OCI-LY3 (cell line): ENCODE measurements around the gene GMEB2.
A peak's percentile ranks its signal among the peaks of the same experiment; 100 is the strongest.

Experiments used
- H2AFZ ChIP-seq: fragments of 200-600, 300-600 bp; shearing (Covaris generic); 2 replicates; pipeline ENCODE4 v1.6.0; 2014; ENCODE audit warnings: antibody characterized with exemption, low read depth, low read length
- H3K27ac ChIP-seq: fragments of 200-600, 300-600 bp; sonication (generic); 2 replicates; pipeline ENCODE4 v1.5.1; 2014; ENCODE audit warnings: mild to moderate bottlenecking, low read length, moderate library complexity, mixed read lengths
- H3K27me3 ChIP-seq: fragments of 200-600, 300-600 bp; sonication (generic); 2 replicates; pipeline ENCODE4 v1.6.1; 2014; ENCODE audit warnings: low read depth, low read length, mixed read lengths
- H3K36me3 ChIP-seq: fragments of 200-600, 300-600 bp; sonication (generic); replicated peaks from 2 replicates; pipeline ENCODE3; 2014; ENCODE audit warnings: low read depth, low read length, mixed read lengths
- H3K4me1 ChIP-seq: fragments of 300-600, 200-600 bp; sonication (generic); 2 replicates; pipeline ENCODE4 v1.6.1; 2014; ENCODE audit warnings: low read length, mixed read lengths
- H3K4me2 ChIP-seq: fragments of 200-600, 300-600 bp; sonication (generic); 2 replicates; pipeline ENCODE4 v1.6.1; 2014; ENCODE audit warnings: low read length, mixed read lengths
- H3K4me3 ChIP-seq: fragments of 300-600, 200-600 bp; sonication (generic); 2 replicates; pipeline ENCODE4 v1.5.1; 2014; ENCODE audit warnings: antibody characterized with exemption, mild to moderate bottlenecking, low read length, moderate library complexity
- H3K79me2 ChIP-seq: fragments of 300-600, 200-600 bp; shearing (Covaris generic); 2 replicates; pipeline ENCODE4 v1.6.1; 2014; ENCODE audit warnings: mild to moderate bottlenecking, low read length, mixed read lengths
- H3K9ac ChIP-seq: fragments of 300-600, 200-600 bp; shearing (Covaris generic); 2 replicates; pipeline ENCODE4 v1.6.0; 2014; ENCODE audit warnings: mild to moderate bottlenecking, low read length, moderate library complexity
- H3K9me3 ChIP-seq: fragments of 200-600, 300-600 bp; shearing (Covaris generic); 2 replicates; pipeline ENCODE4 v1.6.1; 2014; ENCODE audit warnings: low read length, mixed read lengths; ENCODE audit not compliant: insufficient read depth
- H4K20me1 ChIP-seq: fragments of 200-600, 300-600 bp; sonication (generic); 2 replicates; pipeline ENCODE4 v1.6.1; 2016; ENCODE audit warnings: low read length, mixed read lengths; ENCODE audit not compliant: insufficient read depth
- CTCF ChIP-seq: fragments of 200-600, 300-600 bp; sonication (generic); IDR thresholded peaks from 2 replicates; pipeline ENCODE4 v1.5.1; 2014; ENCODE audit warnings: antibody characterized with exemption, low read length, low read depth
- EZH2phosphoT487 ChIP-seq: fragments of 200-600 bp; shearing (Covaris generic); IDR thresholded peaks from 2 replicates; pipeline ENCODE4 v1.6.1; 2018; ENCODE audit warnings: antibody characterized with exemption, mixed run types, low read depth

GMEB2 gene

DNA sequence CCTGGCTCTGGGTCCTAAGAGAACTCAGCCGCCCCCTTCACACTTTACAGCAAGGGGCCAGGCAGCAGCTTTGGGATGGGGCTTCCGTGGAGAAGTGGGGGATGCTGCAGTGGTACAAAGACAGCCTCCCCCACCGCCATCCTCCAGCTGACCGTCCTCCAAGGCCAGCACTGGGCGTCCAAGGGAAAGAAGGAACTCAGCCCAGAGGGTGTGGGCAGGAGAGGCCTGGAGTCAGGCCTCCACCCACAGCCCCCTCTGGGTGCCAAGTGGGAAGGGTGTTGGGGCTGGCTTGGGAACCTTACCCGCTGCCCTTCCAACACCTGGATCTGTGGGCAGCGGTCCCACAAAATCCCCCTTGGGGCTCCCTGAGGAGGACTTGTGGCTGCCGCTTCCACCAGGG lies 13.2 kb upstream of the GMEB2 start:
- no peak overlapping the region for H2AFZ ChIP-seq
- no peaks in the 10 kb centered on the region for H3K36me3 ChIP-seq
- no peak overlapping the region; the same call in 1 of the 2 replicates for H3K4me2 ChIP-seq
- no peaks in the 10 kb centered on the region for H3K79me2 ChIP-seq
- H4K20me1 ChIP-seq = no peaks in the 10 kb centered on the region
- H3K4me3 ChIP-seq = 0 out of 2 replicates have a peak overlapping the region, but pooled peaks have one; percentile 73
- no peaks in the 10 kb centered on the region for H3K9me3 ChIP-seq
- peaks cover 23% of the 10 kb centered on the region for H3K4me1 ChIP-seq
- TF ChIP-seq EZH2phosphoT487 (no peak), CTCF (no peak)
- H3K27ac ChIP-seq = no peak overlapping the region
- H3K27me3 ChIP-seq = peaks cover 12% of the 10 kb centered on the region
- H3K9ac ChIP-seq = no peak overlapping the region

DNA sequence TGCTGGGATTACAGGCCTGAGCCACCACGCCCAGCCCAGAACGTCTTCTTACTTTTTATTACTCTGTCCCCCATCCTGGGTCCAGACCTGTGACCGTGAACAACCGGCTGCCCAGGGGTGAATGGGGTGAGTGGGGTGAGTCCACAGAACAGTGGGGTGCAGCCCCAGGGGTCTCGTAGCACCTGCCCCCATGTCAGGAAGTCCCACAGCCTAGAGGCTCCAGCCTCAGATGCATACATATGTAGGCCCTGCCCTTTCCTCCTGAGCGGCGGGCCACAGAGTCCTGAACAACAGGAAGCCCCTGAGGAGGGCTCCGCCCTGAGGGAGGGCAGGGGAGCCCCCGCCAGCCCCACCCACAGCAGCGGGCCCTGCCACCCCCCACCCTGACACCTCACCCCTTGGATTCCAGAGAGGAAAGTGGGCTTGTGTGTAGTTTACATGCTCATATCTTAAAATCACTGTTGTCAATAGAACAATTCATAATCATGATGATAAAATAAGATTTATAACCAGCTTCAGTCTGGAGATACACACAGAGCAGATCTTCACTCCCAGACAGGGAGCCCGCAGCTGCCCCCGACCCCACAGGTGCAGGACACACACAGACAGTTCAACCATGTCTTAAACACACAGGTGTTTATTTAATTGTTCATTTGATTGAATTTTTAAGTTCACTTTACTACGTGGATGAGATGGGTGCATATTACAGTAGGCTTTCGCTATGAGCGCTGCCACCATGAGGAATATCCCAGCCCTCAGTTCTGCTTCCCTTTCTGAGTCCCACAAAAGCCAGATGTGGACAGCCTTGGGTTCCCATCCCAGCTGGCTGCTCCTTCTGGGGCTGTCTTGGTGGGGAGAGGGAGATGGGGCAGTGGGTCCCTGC lies 12.4 kb upstream of the GMEB2 start:
- Histone ChIP-seq H3K36me3 (no peaks in the 10 kb centered on the region), H3K9ac (no peak overlapping the region), H3K4me1 (peaks cover 24% of the 10 kb centered on the region), H4K20me1 (no peaks in the 10 kb centered on the region), H3K27me3 (peaks cover 12% of the 10 kb centered on the region), H3K4me3 (peak overlapping the region; percentile 49), H2AFZ (peak overlapping the region; percentile 23; the same call in 1 of the 2 replicates), H3K27ac (no peak overlapping the region), H3K79me2 (no peaks in the 10 kb centered on the region), H3K9me3 (no peaks in the 10 kb centered on the region), H3K4me2 (peak overlapping the region; percentile 31)
- TF ChIP-seq CTCF (no peak), EZH2phosphoT487 (no peak)

- Histone ChIP-seq H3K27me3 (no peaks in the 10 kb centered on the region), H3K79me2 (no peaks in the 10 kb centered on the region), H3K36me3 (no peaks in the 10 kb centered on the region), H3K27ac (no peak overlapping the region), H3K9me3 (no peaks in the 10 kb centered on the region), H4K20me1 (no peaks in the 10 kb centered on the region), H3K4me2 (no peak overlapping the region), H3K4me3 (no peak overlapping the region), H3K4me1 (peaks cover 18% of the 10 kb centered on the region), H2AFZ (no peak overlapping the region), H3K9ac (no peak overlapping the region)
- no peak for TF ChIP-seq EZH2phosphoT487
- no peak for TF ChIP-seq CTCF
These were observed 10.1 kb upstream of the GMEB2 start for GRCh38 chr20:63636752-63637628.
